ENCODE measurements around the gene BACE2. TPM values are rescaled to one million over a fixed set of nuclear protein-coding genes. Genes with fewer than 3 reads are reported as not detected.
A peak's percentile ranks its signal among the peaks of the same experiment; 100 is the strongest.

BACE2 gene
- 122 and 127 TPM in 2 replicates for total RNA-seq (ENCODE audit: low replicate concordance)

DNA sequence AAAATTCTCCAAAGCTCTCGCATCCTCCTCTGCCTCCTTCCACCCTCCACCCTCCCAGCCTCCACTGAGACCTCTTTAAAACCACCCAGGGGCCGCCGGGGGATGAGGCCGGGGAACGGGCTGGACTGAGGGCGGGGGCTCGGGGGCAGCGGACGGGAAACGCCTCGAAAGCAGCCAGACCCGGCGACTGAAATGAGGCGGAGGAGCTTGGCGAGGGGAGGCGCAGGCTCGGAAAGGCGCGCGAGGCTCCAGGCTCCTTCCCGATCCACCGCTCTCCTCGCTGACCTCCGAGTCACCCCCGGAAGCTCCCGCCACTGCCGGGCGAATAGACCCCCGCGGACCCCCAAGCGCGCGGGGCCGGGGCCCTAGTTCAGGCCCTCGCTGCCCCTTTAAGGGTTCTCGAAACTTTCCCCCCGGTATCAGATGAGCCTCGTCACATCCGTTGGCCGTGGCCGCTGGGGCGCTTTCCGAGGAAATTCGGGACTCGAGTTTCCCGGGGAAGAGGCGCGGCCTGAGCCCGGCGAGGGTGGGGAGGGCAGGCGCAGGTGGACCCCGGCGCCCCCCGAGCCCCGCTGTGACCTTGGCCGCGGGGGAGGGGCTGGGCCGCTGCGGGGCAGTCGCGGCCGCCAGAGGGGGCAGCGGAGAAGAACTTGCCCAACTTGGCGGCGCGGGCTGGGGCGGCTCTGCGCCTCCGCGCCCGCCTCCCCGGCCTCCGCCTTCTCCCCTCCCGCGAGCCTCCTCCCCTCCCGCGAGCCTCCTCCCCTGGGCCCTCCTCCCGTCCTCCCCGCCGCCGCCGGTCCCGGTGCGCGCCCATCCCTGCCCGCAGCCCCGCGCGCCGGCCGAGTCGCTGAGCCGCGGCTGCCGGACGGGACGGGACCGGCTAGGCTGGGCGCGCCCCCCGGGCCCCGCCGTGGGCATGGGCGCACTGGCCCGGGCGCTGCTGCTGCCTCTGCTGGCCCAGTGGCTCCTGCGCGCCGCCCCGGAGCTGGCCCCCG, at the start of gene BACE2:
Gene BACE2 (plus strand): TSS at position 813 of the 995 bp plus-strand sequence. CDS start 104 bp downstream, at position 917.
- DNase-seq (ENCODE audit: low read depth): peak; percentile 70
- peak within 1 kb of the TSS; percentile 79 for H3K4me3 ChIP-seq (ENCODE audit: low read depth, low read length)
- TF ChIP-seq, protein P1, sequence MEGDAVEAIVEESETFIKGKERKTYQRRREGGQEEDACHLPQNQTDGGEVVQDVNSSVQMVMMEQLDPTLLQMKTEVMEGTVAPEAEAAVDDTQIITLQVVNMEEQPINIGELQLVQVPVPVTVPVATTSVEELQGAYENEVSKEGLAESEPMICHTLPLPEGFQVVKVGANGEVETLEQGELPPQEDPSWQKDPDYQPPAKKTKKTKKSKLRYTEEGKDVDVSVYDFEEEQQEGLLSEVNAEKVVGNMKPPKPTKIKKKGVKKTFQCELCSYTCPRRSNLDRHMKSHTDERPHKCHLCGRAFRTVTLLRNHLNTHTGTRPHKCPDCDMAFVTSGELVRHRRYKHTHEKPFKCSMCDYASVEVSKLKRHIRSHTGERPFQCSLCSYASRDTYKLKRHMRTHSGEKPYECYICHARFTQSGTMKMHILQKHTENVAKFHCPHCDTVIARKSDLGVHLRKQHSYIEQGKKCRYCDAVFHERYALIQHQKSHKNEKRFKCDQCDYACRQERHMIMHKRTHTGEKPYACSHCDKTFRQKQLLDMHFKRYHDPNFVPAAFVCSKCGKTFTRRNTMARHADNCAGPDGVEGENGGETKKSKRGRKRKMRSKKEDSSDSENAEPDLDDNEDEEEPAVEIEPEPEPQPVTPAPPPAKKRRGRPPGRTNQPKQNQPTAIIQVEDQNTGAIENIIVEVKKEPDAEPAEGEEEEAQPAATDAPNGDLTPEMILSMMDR (IDR thresholded peaks at IDR 0.05; ENCODE audit: insufficient read depth, low read length): peak; percentile 55

- TF ChIP-seq, protein P1 (IDR thresholded peaks at IDR 0.05; ENCODE audit: insufficient read depth, low read length): no peak
- no peak for DNase-seq (ENCODE audit: low read depth)
These were observed 48.1 kb upstream of the BACE2 start for GRCh38 chr21:41119901-41120300.

GRCh38 chr21:41120997-41121396, 47.0 kb upstream of the BACE2 start:
- H3K4me3 ChIP-seq (ENCODE audit: low read depth, low read length): no peak overlapping the region
- DNase-seq (ENCODE audit: low read depth): no peak
- TF ChIP-seq, protein P1 (IDR thresholded peaks at IDR 0.05; ENCODE audit: insufficient read depth, low read length): no peak

More at GRCh38 chr21:41119901-41120300, 48.1 kb upstream of the BACE2 start:
- H3K4me3 ChIP-seq (ENCODE audit: low read depth, low read length): no peak overlapping the region

DNA sequence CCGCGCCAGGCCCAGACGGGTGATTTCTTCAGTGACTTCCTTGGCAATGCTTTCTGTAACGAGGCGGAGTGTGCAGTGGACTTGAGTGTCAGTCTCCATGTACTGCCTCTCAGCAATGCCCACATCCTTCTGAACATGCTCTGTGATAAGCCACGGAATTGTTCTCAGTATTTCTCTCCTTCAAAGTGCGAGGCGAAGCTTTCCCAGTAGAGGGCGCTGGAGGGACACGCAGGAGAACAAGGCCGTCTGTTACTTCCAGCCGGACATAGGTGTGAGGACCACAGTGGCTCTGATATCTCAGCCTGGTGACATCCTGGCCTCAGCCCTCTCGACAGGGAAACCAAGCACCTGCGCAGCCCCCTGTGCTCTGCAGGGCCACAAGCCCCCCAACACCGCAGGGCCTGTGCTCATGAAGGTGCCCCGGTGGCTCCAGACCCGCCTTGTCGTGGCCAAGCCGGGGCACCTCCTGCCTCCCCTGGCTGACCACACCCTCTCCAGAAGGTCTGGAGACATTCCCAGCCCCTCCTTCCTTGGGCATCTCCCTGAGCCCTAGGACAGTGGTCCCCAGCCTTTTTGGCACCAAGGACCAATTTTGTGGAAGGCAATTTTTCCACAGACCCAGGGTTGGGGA, 46.1 kb upstream of the BACE2 start:
- no peak overlapping the region for H3K4me3 ChIP-seq (ENCODE audit: low read depth, low read length)
- DNase-seq (ENCODE audit: low read depth): peak; percentile 81
- TF ChIP-seq, protein P1 (IDR thresholded peaks at IDR 0.05; ENCODE audit: insufficient read depth, low read length): peak; percentile 98

- TF ChIP-seq, protein P1 (IDR thresholded peaks at IDR 0.05; ENCODE audit: insufficient read depth, low read length): no peak
- no peak overlapping the region for H3K4me3 ChIP-seq (ENCODE audit: low read depth, low read length)
- DNase-seq (ENCODE audit: low read depth): peak; percentile 6
These were observed 43.2 kb upstream of the BACE2 start for GRCh38 chr21:41124641-41125201.

- TF ChIP-seq, protein P1 (IDR thresholded peaks at IDR 0.05; ENCODE audit: insufficient read depth, low read length): no peak
- DNase-seq (ENCODE audit: low read depth): no peak
- H3K4me3 ChIP-seq (ENCODE audit: low read depth, low read length): no peak overlapping the region
These were observed 39.0 kb upstream of the BACE2 start for GRCh38 chr21:41128981-41129380.
